Measurements from ENCODE around the gene ZNF335.
A peak's percentile ranks its signal among the peaks of the same experiment; 100 is the strongest.

ZNF335 gene

DNA sequence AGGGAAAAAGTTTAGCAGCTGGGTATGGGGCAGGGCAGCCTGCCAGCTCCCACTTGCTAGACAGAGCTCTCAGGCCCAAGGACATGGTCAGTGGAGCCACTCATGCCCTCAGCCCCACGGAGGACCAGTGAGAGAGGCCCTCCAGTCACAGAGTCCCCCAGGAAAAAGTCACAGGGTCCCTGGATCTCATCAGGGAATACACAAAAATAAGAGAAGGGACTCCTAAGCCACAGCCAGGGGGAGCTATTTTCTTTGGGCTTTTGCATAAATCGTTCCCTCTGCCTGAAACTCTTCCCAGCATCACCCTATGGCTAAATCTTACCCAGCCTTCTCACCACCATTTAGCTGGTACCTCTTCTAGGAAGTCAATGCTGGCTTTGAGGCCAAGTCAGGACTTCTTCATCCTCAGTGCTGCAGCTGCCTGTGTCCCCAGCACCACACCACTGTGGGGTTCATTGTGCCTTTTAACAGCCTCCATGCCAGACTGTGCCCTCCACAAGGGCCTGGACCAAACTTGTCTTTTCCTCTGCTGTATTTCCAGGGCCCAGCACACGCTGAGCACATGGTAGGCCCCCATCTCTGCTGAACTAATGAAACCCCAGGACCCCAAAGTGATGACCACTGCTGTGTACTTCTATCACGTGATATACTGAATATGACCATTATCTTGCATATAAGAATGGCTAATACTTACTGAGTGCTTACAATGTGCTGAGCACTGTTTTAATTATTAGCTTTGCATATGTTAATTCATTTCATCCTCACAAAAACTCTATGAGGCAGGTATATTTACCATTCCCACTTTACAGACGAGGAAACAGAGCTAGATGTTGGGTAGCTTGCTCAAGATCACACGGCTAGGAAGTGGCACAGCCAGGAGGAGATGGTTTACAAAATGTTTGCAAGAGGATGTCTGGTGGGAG, 2.0 kb downstream of the ZNF335 start:
- no peak for TF ChIP-seq ZFX (IDR thresholded peaks at IDR 0.05)
- TF ChIP-seq, protein P1, sequence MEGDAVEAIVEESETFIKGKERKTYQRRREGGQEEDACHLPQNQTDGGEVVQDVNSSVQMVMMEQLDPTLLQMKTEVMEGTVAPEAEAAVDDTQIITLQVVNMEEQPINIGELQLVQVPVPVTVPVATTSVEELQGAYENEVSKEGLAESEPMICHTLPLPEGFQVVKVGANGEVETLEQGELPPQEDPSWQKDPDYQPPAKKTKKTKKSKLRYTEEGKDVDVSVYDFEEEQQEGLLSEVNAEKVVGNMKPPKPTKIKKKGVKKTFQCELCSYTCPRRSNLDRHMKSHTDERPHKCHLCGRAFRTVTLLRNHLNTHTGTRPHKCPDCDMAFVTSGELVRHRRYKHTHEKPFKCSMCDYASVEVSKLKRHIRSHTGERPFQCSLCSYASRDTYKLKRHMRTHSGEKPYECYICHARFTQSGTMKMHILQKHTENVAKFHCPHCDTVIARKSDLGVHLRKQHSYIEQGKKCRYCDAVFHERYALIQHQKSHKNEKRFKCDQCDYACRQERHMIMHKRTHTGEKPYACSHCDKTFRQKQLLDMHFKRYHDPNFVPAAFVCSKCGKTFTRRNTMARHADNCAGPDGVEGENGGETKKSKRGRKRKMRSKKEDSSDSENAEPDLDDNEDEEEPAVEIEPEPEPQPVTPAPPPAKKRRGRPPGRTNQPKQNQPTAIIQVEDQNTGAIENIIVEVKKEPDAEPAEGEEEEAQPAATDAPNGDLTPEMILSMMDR (conservative IDR thresholded peaks at IDR 0.05) = peak; percentile 86
- peak overlapping the region; percentile 98 for H3K27ac ChIP-seq

DNA sequence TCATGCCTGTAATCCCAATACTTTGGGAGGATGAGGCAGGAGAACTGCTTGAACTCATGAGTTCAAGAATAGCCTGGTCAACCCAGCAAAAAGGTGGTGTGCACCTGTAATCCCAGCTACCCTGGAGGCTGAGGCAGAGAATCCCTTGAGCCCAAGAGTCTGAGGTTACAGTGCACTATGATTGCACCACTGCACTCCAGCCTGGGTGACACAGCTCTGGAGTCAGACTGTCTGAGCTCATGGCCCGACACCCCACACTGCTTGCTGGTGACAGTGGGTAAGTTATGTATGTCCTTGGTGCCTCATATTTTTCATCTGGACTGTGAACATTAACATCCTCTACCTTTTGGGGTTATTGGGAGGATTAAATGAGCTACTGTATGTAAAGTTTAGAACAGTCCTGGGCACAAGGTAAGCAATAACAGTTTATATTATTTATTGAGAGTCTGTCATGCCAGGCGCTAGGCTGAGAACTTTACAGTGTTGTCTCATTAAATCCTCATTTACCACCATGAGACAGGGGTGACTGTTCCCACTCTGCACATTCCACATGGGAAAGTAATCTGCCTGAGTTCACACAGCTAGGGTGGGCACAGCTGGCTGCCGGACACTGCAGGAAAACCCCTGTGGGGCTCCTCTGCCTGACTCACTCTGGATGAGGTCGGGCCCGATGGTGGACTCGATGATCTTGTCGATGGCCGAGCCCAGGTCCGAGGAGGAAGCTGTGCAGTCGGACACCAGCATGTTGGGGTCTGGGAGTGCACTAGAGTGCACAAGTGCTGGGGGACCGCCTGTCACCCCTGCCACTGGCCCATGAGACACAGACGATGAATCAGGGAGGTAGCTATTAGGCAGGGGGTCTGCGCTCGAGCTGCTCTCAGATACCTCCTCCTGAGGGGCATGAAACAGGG, 2.9 kb downstream of the ZNF335 start:
- H3K27ac ChIP-seq = no peak overlapping the region

DNA sequence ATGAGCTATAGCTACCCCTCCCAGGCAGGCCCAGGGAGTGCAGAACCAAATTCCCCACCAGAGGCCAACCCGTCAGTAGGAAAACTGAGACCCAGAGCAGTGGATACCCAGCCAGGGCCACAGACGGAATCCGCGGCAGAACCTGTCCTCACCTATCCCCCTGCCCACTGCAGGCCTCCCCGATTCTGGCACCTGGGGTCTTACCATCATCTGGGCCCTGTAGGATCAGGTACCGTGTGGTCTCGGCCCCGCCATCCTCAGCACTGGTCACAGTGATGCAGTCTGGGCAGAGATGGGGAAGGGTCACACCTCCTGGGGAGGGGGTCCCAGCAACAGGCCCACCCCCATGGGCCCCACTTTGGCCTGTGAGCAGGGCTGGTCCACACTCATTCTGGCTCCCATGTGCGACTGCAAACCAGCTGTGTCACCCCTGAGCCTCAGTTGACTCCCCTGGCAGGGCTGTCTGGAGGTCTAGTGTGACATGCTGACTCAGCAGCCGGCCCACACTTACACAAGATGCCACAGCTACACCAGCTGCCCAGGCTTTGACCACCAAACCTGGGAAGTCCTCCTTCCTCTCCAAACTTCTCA, 3.8 kb downstream of the ZNF335 start:
- no peak overlapping the region for H3K27ac ChIP-seq
- TF ChIP-seq, protein P1 (conservative IDR thresholded peaks at IDR 0.05) = no peak
- TF ChIP-seq ZFX (IDR thresholded peaks at IDR 0.05) = no peak

More for the DNA sequence above, 2.9 kb downstream of the ZNF335 start:
- TF ChIP-seq ZFX (IDR thresholded peaks at IDR 0.05) = no peak
- TF ChIP-seq, protein P1 (conservative IDR thresholded peaks at IDR 0.05) = no peak

DNA sequence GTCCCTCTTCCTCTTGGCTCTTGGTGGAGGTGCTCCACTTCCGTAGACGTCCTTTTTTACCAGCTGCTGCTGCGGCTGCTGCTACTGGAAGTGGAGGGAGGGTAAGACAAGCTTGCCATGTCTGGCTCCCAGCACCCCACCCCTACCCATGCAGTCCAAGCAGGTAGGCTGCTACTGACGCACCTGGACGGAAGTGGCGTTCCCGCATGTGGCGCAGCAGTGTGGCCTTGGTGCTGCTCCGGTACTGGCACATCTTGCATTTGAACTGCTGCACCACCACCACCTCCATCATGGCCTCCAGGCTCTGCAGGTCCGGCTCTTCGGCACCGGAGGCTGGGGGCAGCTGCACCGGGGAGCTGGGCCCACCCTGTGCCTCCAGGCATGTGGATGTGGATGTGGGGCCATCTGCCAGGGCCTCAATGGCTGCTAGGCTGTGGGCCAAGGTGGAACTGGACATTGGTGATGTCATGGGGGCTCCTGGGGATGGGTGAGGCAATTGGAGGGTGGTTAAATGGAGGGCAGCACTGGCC, 4.4 kb downstream of the ZNF335 start:
- TF ChIP-seq ZFX (IDR thresholded peaks at IDR 0.05) = no peak
- TF ChIP-seq, protein P1 (conservative IDR thresholded peaks at IDR 0.05) = no peak
- no peak overlapping the region for H3K27ac ChIP-seq

DNA sequence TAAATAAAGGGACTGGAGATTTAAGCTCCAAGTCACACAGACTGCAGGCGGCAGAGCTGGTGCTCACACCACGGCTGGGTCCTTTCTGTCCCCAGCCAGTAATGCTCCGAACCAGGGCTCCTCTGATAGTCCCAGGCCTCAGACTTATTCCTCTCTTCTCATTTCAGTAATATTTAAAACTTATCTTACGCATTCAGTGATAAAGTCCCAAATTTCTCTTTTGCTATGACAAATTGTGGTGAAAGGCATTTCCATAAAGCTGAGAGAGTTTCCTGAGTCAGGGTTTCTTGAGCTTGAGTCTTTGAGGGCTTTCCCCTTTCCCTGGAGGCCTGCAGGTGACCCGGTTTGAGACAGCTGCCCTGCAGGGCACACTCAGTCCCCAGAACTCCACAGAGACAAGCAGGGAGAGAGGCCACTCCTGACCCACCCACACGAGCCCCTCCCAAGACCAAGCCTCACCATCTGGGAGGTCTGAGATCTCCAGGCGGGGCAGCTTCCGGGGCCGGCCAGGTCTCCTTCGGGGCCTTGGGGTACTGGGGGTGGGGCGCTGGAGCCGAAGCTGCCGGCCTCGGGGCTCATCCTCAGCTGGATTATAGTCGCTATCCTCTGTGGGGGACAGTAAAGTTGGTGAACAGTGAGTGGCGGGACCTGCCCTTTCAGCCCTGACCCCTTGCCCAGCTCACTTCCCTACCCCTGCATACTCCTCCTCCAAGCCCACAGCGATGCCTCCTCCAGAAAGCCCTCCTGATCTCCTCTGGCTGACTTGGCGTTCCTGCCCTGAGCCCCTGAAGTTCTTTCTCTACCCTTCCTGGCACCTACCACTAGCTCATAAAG, 6.6 kb downstream of the ZNF335 start:
- H3K27ac ChIP-seq = no peak overlapping the region
- TF ChIP-seq, protein P1 (conservative IDR thresholded peaks at IDR 0.05) = no peak
- TF ChIP-seq ZFX (IDR thresholded peaks at IDR 0.05) = no peak

DNA sequence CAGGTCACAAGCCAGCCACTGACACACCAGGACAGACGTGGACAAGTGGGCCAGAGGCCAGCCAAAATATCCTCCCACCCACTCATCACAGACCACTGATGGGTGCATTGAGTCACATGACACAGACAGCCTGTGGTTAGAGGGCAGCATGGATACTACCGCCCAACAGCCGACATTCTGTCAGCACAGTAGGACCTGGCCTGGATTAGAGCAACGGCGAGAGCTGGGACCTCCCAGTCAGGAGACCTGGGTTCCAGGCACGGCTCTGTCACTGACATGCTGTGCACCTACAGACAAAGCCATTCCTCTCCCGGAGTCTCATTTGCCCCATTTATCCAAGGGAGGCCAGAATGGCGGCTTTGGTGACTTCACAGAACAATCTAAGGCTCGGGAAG, 8.0 kb downstream of the ZNF335 start:
- H3K27ac ChIP-seq = no peak overlapping the region
- TF ChIP-seq ZFX (IDR thresholded peaks at IDR 0.05) = no peak
- TF ChIP-seq, protein P1 (conservative IDR thresholded peaks at IDR 0.05) = no peak
